Spleen (tissue), 7 donors: Measurements from ENCODE around the gene TRIM14.
"Not testable (repeated sequence)": the region's sequence is repeated elsewhere in the genome, so short reads cannot be mapped to it uniquely, and the experiment has no call there.

Experiments used
- CTCF ChIP-seq, 11 experiments: fragments of 200-600 bp in 7 of 11; fragments of 450-650 bp in 4 of 11; sonication (generic) in 4 of 11; IDR thresholded peaks in 8 of 11; conservative IDR thresholded peaks in 3 of 11; 1 replicate in 7 of 11; 2 replicates in 4 of 11; pipeline versions ENCODE4 v1.4.0 to v1.8.0; 2016 to 2021; ENCODE audit warnings: antibody characterized with exemption in 11 of 11, inconsistent platforms in 4 of 11, mild to moderate bottlenecking in 1 of 11
- POLR2A ChIP-seq, 3 donors: fragments of 450-650 bp; IDR thresholded peaks; one replicate each; pipeline ENCODE4 v1.5.1; 2017; ENCODE audit warnings: antibody characterized with exemption in 3 of 3, mild to moderate bottlenecking in 1 of 3
- donor health status: DM: no; HTN: no; CAD: no; lungs with moderate emphysema.
- donor health status: DM: no; HTN: no; CAD: no.
- donor health status: DM: no; HTN: no; CAD: no.

GRCh38 chr9:98076514-98076890, 42.5 kb downstream of the TRIM14 start:
- not testable (repeated sequence) for TF ChIP-seq POLR2A (IDR thresholded peaks at IDR 0.05); CTCF (IDR thresholded peaks at IDR 0.05 in 8 of 11, conservative IDR thresholded peaks at IDR 0.05 in 3 of 11)
